NCI-H82 treated with DMSO at 0.1 percent for 48 hours (cell line): Measurements from ENCODE around the gene SBNO2.
"Not testable (repeated sequence)": the region's sequence is repeated elsewhere in the genome, so short reads cannot be mapped to it uniquely, and the experiment has no call there.

Source experiments
- DNase-seq: peaks from one replicate; lab custom pipeline; 2025; ENCODE audit not compliant: unreplicated experiment; lab: John Stamatoyannopoulos, UW

SBNO2 gene

DNA sequence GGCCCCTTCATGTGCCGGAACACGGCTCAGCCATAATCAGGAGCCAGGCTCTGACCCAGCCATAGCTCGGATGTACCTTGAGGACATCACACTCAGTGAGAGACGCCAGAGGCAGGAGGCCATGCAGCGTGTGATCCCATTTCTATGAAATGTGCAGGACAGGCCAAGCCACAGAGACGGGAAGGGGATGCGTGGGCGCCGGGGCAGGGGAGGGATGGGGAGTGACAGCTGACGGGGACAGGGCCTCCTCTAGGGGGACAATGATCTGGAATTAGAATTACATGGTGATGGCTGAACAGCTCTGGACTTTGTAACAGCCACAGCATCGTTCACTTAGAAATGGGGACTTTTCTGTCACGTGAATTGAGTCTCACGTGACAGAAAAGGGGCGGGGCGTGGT is 34.9 kb downstream of the SBNO2 start:
- DNase-seq: no peak

DNA sequence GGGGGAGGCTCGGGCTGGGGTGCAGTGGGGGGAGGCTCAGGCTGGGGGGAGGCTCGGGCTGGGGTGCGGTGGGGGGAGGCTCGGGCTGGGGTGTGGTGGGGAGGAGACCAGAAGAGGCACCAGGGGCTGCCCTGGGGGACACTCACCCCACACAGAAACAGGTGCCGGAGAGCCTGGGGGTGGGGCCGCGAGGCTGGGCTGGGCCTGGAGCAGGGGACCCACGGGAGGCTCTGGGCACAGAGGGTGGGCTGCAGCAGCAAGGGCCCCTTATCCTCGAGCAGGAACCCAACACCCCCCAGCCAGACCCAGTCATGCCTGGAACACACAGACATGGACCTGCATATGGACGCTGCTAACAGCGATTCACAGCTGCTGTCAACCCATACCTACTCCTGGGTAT is 35.9 kb downstream of the SBNO2 start:
- no peak for DNase-seq

DNA sequence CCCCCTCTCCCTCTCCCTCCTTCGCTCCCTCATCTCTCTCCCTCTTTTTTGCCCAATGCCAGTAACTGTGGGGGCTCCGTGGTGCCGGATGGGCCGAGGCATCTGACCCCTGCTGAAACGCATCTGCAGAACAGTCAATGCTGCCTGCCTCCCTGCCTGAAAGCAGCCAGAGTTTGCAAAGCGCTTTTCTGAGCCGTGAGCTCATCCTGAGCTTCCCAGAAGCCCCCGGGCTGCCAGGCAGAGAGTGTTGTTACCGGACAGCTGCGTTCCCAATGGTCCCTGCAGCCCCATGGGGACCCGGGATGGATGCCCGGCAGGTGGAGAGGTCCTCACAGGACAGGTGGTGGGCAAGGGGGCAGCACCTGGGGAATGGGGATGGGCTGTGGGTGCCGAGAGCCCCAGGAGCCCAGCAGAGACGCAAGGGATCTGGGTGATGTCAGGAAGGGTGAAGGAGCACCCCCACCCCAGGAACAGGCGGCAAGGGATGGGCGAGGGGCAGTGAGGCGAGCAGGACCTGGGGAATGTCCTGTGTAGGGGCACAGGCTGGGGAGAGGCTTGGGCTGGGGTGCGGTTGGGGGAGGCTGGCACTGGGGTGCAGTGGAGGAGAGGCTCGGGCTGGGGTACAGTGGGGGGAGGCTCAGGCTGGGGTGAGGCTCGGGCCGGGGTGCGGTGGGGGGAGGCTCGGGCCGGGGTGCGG is 37.3 kb downstream of the SBNO2 start:
- no peak for DNase-seq

DNA sequence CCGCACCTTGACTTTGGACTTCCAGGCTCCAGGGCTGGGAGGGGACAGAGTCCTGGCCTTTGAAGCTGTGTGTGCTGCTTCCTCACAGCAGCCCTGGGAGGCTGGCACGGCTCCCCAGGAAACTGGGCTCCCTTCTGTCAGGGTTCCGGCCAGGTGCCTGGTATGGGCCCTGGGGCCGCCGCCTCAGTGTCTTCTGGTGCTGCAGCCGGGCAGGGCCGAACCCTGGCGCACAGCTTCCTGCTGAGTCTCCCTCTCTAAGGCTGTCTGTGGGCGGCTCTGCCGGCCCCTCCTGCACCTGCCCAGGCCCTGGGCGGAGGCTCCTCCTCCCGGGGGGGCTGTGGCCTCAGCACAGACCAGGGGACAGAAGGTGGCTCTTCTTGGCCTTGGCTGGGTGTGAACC is 37.9 kb downstream of the SBNO2 start:
- DNase-seq: no peak

DNA sequence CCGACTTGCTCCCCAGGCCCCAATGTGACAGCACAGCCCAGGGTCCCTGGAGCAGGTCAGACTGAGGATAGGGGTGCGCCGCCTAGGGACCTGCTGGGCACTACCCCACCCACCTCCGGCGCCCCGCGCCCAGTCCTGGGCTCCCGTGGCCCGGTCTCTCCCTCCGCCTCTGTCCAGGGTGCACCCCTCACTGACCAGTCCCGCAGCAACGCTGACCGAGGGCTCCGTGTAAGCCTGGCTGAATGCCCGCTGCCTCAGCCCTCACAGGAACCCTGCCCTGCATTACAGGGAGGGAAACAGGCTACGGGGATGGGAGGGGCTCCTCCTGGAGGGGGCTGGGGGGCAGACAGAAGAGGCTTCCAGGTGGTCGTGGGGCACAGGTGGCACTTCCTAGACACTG is 38.6 kb downstream of the SBNO2 start:
- DNase-seq: no peak

DNA sequence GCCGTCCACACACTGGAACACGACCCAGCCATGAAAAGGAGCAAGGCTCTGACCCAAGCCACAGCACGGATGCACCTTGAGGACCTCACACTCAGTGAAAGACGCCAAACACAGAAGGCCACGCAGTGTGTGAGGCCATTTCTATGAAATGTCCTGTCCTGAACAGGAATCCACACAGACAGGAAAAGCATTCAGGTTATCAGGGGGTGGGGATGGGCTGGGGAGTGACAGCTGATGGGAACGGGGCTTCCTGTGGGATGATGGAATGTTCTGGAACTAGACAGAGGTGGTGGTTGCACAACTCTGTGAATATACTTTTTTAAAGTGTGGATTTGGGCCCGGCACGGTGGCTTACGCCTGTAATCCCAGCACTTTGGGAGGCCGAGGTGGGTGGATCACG is 39.6 kb downstream of the SBNO2 start:
- DNase-seq: no peak

DNA sequence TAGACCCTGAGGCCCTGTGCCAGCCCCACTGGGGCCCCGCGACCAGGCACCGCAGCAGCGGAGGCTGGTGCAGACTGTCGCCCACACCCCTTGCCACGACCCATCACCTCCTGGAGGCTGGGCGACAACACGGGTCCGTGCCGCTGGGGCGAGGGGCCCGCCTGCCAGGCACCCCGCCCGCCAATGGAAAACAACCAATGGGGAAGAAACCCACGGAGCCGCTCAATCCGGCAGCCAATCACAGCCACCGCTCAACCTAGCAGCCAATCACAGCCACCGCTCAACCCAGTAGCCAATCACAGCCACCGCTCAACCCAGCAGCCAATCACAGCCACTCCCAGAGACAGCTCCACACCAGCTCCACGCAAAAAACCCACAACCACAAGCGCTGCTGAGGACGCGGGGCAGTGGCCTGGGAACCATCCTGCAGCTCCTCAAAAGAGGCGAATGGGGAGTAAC is 40.6 kb downstream of the SBNO2 start:
- DNase-seq: no peak

DNA sequence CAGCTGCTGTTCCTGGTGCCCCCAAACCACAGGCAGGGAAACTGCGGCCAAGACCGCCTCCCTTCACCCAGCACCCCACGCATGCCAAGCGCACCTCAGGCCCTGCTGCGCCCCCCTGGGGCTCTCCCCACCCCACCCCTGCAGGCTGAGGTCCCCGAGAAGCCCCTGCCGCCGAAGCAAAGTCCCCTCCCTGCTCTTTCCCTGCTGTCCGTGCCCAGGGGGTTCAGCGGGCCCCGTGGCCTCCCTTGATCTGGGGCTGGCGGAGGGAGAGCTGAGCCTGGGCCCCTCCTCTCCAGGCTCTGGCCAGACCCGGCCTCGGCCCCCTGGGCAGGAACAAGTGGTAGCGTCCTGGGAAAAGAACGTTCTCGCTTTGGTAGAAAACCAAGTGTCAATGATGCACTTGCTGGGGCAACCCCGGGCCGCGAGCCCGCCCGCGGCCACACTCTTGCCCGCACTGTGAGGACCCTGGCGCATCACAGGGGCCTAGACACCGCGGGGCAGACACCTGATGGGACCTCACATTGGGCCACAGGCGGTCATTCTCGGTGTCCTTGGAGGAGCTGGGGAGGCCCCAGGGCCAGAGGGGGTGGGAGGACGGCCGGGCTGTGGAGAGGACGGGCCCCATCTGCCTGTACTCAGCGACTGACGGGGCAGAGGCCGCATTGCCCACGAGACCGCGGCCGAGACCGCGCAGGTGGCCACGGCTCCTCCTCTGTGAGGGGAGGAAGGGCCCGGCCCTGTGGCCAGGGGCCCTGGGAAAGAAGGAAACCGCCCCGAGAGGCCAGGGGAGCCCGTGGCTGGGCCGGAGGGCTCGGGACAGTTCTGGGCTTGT is 41.3 kb downstream of the SBNO2 start:
- DNase-seq: no peak

DNA sequence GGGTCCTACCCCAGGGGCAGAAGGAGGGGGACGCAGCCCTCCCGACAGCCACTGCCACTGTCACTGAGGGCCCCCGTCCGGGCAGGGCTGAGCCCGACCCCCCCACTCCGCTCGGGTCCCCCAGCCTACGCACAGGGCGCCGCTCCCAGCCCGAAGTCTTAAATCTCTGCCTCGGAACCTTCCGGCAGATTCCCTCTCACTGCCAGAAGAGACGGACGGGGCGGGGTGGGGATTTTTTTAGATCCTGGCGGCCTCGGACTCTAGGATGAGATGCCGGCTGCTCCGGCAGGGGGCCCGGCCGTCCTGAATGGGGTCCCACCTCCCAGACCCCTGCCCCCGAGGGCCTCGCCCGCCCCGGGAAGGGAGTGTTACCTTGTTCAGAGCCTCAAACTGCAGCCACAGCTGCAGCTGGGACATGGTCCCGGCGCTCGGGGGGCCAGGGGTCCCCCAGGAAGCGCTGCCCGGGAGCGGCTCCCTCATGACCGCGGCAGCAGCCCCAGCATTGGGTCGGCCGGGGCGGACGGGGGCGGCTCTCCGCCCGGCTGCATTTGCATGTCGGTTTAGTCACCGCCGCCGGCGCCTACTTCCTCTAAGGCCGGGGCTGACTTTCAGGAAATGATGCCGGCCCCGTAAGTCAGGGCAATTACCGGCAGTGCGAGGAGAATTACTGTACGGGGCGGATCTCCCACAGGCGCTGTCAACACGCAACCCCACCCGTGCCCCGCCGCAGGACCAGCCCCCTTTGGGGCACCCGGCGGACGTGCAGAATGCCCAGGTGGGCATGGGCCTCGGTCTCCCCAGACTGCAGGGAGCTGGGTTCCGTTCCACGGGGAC is 42.1 kb downstream of the SBNO2 start:
- DNase-seq: no peak

DNA sequence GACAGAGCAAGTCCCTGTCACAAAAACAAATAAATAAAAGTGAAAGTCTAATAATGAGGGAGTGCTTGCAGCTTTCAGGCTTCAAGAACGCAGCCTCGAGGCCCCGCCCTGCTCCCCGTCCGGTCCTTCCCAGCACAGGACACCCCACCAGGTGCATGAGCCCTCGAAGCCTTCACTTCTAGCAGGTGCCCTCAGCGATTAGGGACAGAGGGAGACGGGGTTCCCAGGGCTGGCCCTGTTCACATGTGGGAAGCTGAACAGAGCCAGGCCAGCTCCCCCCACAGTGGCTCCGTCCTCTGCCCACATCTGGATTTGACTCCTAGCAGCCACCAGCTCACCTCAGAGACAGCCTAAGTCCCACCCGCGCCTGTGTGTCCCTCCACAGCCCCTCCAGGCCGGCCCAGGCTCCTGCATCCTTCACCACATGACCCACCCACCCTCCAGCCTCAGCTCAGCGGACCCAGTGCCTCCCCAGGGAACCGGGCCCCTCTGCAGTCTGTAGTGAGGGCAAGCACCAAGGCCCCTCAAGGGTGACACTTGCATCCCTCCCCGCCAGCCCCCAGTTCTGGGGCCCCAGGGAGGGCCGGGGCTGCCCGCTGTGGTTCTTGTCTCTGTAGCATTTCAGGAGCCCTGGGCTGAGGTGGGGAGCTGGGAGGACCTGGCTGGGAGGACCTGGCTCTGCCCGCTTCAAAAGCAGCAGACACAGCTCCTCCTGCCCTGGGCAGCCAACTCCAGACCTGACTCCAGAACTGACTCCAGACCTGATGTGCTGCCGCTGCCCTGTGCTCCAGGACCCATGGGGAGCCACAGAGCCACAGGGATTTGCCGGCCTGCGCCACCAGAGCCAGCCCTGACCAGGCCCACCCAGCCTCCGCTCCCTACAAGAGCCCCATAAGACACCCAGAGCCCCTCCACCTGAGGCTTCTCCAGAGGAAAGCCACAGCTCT is 43.0 kb downstream of the SBNO2 start:
- DNase-seq: no peak

DNA sequence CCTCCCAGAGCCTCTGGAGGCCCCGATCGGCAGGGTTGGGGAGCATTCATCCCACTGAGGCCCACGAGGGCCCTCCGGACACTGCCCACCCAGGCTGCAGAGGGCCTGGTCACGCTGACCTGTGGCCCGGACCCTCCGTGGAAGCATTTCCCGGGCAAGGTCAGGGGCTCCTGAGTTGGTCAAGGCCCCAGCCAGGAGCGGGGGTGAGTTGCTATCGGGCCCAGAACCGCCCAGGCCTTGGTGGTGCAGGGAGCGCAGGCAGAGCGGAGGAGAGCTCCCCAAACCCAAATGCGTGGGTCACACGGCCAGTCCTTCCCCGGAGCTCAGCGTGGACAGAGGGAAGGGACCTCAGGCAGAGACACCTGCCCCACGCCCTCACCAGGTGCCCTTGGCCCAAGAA is 44.5 kb downstream of the SBNO2 start:
- DNase-seq: no peak

DNA sequence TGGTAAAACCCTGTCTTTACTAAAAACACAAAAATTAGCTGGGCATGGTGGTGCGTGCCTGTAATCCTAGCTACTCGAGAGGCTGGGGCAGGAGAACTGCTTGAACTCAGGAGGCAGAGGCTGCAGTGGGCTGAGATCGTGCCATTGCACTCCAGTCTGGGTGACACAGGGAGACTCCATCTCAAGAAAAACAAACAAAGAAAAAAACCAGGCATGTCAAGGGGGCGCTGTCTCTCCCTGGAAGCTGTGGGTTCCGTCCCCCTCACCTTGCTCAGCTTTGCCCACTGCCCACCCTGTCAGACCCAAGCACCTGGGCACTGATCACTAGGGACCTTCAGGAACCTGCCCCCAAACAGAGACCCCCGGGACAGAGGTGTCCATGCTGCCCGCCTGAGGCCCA is 45.0 kb downstream of the SBNO2 start:
- not testable (repeated sequence) for DNase-seq

DNA sequence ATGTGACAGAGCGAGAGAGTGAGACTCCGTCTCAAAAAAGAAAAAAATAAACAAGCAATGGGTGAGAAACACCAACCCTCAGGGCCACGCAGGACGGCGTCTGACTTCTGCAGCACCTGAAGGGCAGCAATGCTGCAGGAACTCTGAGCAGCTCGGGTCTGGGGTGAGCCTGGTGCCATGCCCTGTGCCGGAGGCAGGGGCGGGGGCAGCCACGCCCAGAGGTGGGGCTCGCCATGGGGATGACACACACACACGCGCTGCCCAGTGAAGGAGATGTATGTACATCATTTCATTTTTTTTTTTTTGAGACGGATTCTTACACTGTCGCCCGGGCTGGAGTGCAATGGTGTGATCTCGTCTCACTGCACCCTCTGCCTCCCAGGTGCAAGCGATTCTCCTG is 46.0 kb downstream of the SBNO2 start:
- no peak for DNase-seq

DNA sequence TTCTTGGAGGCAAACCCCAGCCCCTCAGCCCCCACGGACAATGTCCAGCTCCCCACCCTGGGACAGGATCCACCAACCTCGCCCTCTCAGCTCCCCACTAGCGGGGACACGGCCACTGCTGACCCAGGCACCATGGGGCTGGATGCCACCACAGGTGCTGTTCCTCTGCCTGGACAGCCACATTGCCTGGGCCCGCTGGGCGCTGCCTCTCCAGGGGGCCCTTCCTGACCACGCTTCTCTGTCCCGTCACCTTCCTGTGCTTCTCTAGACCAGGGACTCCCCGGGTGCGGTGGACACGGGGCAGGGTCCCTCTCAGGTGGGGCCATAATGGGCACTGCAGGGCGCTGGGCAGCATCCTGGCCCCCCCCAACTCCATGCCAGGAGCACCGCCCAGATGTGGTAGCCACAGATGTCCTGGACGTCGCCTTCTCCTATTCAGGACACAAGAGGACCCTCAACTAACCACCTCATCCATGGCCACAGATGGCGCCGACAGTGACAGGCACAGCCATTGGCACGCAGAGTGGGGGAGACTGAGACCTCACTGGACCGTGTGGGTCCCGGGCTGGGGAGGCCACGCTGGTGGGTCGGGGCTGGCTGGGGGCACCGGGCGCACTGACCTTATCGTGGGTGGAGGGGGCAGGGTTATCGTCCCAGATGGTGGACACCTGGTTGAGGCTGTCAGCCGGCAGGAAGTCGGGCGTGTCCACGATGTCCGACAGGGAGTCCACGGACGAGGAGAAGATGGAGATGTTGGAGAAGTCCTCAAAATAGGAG is 46.9 kb downstream of the SBNO2 start:
- DNase-seq: no peak

DNA sequence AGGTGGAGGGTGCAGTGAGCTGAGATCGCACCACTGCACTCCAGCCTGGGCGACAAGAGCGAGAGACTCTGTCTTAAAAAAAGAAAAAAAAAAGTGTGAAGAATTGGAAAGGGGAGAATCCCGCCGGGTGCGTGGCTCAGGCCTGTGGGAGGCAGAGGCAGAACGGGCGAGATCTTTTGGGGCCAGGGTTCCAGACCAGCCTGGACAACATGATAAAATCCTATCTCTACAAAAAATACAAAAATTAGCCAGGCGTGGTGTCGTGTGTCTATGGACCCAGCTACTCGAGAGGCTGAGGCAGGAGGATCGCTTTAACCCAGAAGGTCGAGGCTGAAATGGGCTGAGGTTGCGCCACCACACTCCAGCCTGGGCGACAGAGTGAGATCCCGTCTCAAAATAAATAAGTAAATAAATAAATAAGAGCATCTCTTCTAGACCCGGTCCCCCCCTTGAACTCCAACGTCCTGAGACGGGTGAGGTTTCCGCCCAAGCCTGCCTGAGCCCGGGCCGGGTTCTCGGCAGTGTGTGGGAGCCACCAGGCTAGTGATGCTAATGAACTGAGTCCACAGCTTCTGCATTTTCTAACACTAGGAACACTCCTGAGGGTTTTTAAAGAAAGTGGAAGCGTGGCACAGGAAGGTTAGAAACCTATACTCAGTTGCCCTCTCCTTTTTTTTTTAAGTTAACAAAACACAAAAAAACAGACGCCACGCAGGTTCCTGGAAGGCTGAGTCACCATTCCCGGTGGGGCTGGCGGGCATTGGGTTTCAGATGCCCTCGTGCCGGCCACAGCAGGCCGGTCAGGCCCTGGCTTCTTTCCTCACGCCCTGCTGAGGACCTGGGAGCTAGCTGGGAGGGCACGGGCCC is 48.2 kb downstream of the SBNO2 start:
- no peak for DNase-seq

DNA sequence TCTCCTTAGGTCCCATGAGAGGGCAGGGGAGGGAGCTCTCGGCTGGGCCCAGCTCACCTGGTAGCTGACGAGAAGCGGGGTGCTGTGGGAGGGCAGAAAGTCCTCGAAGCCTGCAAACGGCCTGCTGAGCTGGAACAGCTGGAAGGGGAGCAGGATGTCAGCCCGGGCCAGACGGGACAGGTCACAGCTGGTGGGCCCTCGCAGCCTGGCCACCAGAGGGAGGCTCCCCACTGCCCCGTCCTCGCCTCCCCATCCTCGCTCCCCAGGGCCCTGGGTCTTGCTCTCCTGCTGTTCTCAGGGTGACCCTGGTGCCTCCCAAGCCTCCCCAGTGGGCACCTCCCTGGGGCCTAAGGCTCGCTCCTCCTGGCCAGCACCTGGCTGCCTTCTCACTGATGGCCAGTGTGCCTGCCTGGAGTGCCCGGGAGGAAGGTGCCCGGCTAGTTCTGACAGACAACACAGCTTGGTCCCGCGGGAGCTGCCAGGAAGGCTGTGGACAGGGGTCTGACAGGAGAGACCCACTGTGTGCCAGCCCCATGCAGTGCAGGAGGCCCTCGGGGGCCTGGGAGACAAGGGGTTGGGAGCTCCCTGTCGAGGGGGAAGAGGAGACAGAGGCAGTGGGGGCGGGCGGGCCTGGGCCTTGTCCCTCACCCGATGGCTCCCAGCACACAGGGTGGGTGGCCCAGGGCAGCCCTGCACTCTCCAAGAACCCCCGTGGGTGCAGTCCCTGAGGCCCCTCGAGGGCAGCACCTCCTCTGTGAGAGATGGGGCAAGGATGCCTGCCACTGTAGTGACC is 50.0 kb downstream of the SBNO2 start:
- no peak for DNase-seq

DNA sequence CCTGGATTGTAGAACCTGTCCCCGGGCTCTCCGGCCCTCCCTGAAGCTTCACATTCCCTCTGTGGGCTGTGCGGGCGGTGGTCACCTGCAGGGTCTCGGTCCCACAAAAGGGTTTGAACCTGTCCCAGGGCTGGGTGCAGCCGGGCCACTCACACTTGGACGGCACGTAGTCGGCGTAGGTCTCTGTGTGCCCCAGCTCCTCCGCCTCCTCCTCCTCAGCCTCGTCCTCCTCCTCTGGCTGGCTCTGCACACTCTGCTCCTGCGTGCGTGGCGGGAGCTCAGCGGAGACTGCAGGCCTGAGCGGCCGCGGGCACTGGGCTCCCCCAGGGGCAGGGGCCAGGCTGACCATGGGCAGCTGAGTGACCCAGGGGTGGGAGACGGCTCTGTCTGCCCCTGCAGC is 50.7 kb downstream of the SBNO2 start:
- DNase-seq: no peak

DNA sequence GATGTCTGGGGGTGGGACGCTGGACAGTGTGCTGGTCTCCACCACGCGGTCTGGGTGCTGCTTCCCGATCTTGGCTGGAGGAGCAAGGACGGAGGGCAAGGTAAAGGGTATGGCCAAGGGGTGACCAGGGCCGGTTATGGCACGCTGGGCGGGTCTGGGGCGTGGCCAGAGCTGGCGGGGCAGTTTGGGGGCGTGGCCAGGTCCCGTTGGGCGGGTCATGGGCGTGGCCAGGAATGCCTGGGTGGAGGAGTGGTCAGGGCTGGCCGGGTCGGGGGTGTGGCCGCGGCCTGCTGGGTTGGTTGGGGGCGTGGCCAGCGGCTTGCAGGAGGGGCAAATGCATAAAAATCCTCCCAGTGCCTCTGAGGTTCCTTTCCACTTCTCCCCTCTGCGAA is 51.1 kb downstream of the SBNO2 start:
- DNase-seq: no peak
